ENCODE measurements around the gene TAL2. TPM values are rescaled to one million over a fixed set of nuclear protein-coding genes. Genes with fewer than 3 reads are reported as not detected.

Gene TAL2
- total RNA-seq, 4 donors from 2014 or later, result not detected

DNA sequence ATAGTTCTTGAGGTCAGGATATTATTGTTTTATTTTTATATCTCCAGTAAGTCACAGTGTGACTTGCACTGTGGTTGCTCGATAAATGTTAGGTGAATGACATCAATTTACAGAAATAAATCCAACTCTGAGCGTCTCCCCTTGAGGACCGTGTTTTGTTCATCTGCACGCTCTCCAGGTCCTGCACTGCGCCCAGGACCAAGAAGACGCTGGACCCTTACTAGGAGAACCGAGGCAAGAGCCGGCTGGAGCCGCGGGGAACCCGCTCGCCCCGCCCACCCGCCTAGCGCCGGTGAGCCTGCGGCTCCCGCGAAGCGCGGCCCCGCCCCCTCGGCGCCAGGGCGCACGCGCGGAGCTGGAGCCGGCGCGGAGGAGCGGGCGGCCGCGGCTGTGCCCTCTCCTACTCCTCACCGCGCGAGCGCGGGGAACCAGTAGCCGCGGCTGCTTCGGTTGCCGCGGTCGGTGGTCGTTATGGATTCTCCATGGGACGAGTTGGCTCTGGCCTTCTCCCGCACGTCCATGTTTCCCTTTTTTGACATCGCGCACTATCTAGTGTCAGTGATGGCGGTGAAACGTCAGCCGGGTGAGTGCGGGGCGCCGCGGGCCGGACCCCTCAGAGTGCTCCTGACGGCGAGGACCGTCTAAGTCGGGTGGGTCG, 32.1 kb downstream of the TAL2 start, which contains the start of gene TMEM38B:
TMEM38B (plus strand) TSS at position 352 of the 658 bp plus-strand sequence; CDS start at position 472, 120 bp downstream.
- no peak for DNase-seq (ENCODE audit: extremely low spot score)
- Histone ChIP-seq H3K4me3 (peak within 1 kb of the TSS; percentile 75 to 85 (median 82)), H3K4me1 (peaks cover 7 to 20% (median 17%) of the 10 kb centered on the region in 4 donors), H3K27ac (replicated peaks in 1 of 4) (peak within 1 kb of the TSS; percentile 74 to 84 (median 78)), H3K27me3 (peaks cover 0 to 26% (median 0%) of the 10 kb centered on the region in 4 donors), H3K36me3 (no peaks in the 10 kb centered on the region), H3K9me3 (no peaks in the 10 kb centered on the region)
- 0% methylated on average over 51 of the region's 65 CpGs for whole genome bisulfite sequencing
- TF ChIP-seq, protein P1, sequence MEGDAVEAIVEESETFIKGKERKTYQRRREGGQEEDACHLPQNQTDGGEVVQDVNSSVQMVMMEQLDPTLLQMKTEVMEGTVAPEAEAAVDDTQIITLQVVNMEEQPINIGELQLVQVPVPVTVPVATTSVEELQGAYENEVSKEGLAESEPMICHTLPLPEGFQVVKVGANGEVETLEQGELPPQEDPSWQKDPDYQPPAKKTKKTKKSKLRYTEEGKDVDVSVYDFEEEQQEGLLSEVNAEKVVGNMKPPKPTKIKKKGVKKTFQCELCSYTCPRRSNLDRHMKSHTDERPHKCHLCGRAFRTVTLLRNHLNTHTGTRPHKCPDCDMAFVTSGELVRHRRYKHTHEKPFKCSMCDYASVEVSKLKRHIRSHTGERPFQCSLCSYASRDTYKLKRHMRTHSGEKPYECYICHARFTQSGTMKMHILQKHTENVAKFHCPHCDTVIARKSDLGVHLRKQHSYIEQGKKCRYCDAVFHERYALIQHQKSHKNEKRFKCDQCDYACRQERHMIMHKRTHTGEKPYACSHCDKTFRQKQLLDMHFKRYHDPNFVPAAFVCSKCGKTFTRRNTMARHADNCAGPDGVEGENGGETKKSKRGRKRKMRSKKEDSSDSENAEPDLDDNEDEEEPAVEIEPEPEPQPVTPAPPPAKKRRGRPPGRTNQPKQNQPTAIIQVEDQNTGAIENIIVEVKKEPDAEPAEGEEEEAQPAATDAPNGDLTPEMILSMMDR (IDR thresholded peaks at IDR 0.05), result no peak
- TF ChIP-seq POLR2A (IDR thresholded peaks at IDR 0.05; ENCODE audit: low read depth) (peak; percentile 72), EP300 (IDR thresholded peaks at IDR 0.05) (no peak), POLR2AphosphoS5 (IDR thresholded peaks at IDR 0.05) (peak; percentile 38 to 68)
- intact Hi-C loops (cut with DNase I), result no loop called here

DNA sequence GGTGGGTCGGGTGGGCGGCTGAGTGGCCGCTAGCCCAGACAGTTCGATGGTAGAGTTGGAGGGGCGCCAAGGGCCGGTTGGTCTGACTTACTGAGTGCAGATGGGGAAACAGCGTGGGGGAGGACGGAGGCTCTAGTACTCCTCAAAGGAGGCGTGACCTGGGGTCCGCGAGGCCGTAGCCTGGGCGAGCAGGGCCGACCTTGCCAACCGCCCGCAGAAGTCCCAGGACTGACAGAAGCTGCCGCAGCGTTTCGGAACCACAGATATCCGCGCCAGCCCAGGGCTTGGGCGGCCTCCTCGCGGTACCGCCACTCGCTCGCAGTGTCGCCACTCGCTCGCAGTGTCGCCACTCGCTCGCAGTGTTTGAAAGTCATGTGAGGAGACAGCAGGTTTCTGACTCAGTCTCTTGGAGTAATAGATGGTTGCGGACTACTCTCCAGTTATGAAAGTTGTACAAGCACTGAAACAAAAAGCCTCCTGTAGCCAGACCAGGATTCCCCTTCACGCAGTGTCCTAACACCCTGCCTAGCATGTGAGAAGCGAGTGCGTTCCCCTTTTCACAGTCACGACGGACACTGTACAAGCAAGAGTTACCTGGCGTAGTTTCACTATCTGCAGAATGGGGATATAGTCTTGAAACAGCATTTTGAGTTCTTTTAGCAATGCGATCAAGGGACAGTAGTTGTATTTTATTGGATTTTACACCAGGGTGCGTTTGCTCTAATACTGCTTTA, 32.8 kb downstream of the TAL2 start:
- H3K36me3 ChIP-seq, result no peaks in the 10 kb centered on the region
- TF ChIP-seq POLR2AphosphoS5 (IDR thresholded peaks at IDR 0.05) (peak in 1 of 2 donors; percentile 74), POLR2A (IDR thresholded peaks at IDR 0.05; ENCODE audit: low read depth) (no peak)
- H3K27ac ChIP-seq (replicated peaks in 1 of 4), result peak overlapping the region; percentile 74 to 84 (median 78)
- H3K4me3 ChIP-seq, result peak overlapping the region; percentile 75 to 85 (median 82)
- intact Hi-C loops (cut with DNase I), result no loop called here
- H3K4me1 ChIP-seq, result peaks cover 7 to 20% (median 17%) of the 10 kb centered on the region in 4 donors
- DNase-seq (ENCODE audit: extremely low spot score), result no peak
- WGBS, result 3% methylated on average over 15 of the region's 42 CpGs
- no peaks in the 10 kb centered on the region for H3K9me3 ChIP-seq
- H3K27me3 ChIP-seq, result peaks cover 0 to 26% (median 0%) of the 10 kb centered on the region in 4 donors

- no peaks in the 10 kb centered on the region for H3K9me3 ChIP-seq
- intact Hi-C loops (cut with DNase I), result no loop called here
- H3K27me3 ChIP-seq, result peaks cover 0 to 22% (median 0%) of the 10 kb centered on the region in 4 donors
- H3K27ac ChIP-seq (replicated peaks in 1 of 4), result no peak overlapping the region
- H3K36me3 ChIP-seq, result no peaks in the 10 kb centered on the region
- no peak overlapping the region for H3K4me3 ChIP-seq
- DNase-seq (ENCODE audit: extremely low spot score), result no peak
- peaks cover 7 to 20% (median 17%) of the 10 kb centered on the region in 4 donors for H3K4me1 ChIP-seq
- no peak for TF ChIP-seq POLR2AphosphoS5 (IDR thresholded peaks at IDR 0.05)
- TF ChIP-seq, protein P1 (IDR thresholded peaks at IDR 0.05), result no peak
- no peak for TF ChIP-seq POLR2A (IDR thresholded peaks at IDR 0.05; ENCODE audit: low read depth)
- no peak for TF ChIP-seq EP300 (IDR thresholded peaks at IDR 0.05)
- WGBS, result 94% methylated on average over 12 of the region's 12 CpGs
These were observed 34.0 kb downstream of the TAL2 start for GRCh38 chr9:105696219-105696793.

GRCh38 chr9:105697871-105698270, 35.6 kb downstream of the TAL2 start:
- Histone ChIP-seq H3K27me3 (peaks cover 0 to 8% (median 0%) of the 10 kb centered on the region in 4 donors), H3K4me3 (no peak overlapping the region), H3K9me3 (no peaks in the 10 kb centered on the region), H3K27ac (replicated peaks in 1 of 4) (no peak overlapping the region), H3K36me3 (no peaks in the 10 kb centered on the region), H3K4me1 (peaks cover 7 to 20% (median 17%) of the 10 kb centered on the region in 4 donors)
- intact Hi-C loops (cut with DNase I), result no loop called here
- WGBS, result 70% methylated on average over 4 of the region's 4 CpGs
- no peak for DNase-seq (ENCODE audit: extremely low spot score)
- TF ChIP-seq, protein P1 (IDR thresholded peaks at IDR 0.05), result no peak
- TF ChIP-seq POLR2A (IDR thresholded peaks at IDR 0.05; ENCODE audit: low read depth), result no peak
- TF ChIP-seq POLR2AphosphoS5 (IDR thresholded peaks at IDR 0.05), result no peak
- no peak for TF ChIP-seq EP300 (IDR thresholded peaks at IDR 0.05)

Measured in esophagus muscularis mucosa (tissue), 4 donors.